Non-pigmented ciliary epithelial cell (primary cell): ENCODE data around the gene CABLES1.
A peak's percentile ranks its signal among the peaks of the same experiment; 100 is the strongest.

Experiments used
- DNase-seq: peaks from one replicate; pipeline ENCODE4 v3.0.0-alpha.2; 2010; ENCODE audit warnings: low read depth

Gene CABLES1

DNA sequence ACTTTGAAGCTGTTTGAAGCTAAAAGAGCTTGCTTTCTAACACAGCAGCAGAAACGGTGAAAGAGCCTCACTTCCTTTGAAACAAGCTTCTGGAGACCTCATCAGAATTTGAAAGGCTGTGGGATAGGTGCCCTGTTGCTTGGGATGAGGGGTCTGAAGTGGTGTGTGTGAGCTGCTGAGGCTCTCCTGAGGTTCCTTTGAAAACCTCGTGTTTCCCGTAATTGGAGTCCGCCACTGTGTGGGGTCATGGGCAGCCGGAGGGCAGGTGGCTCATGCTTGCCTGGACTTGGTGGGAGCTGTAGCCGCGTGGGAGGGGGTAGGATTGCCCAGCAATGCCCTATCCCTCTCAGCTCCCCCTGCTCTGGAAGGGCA, 34.4 kb downstream of the CABLES1 start:
- DNase-seq: no peak

GRCh38 chr18:23170137-23170536, 34.9 kb downstream of the CABLES1 start:
- no peak for DNase-seq

GRCh38 chr18:23171581-23172156, 36.4 kb downstream of the CABLES1 start:
- DNase-seq: no peak

DNA sequence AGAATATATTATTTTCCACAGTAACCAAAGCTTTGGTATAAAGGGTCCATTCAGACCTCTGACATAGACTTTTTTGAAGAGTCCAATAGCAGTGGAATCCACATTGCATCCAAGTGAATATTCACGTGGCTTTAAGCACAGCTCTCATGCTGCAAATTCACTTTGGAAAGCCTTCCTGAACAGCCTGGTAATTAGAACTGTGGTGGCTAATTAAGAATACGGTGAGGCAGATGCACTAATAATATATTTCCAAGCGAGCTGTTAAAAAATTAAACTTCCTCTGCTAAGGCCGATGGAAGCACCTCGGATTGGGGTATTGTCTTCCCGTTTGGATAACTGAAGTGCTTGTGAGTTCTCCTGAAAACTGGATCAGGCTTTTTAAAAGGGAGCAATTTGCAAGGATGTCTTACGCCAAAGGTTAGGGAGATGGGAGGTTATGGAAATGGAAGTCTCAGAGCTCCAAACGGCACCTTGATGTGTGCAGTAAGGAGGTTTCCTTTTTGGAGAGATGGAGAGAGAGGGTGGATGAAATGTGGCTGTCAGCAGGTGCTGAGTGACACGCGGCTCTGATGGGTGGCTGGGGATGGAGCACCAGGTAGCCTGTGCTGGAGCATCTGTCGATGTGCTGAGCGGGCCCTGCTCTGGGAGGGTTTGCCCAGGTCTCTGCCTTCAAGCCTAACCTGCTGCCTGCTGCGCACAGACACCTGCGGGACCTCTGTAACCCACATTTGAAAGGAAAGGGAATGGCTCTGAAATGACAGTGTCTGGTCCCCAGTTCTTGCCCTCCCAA, 37.5 kb downstream of the CABLES1 start:
- DNase-seq: no peak

DNA sequence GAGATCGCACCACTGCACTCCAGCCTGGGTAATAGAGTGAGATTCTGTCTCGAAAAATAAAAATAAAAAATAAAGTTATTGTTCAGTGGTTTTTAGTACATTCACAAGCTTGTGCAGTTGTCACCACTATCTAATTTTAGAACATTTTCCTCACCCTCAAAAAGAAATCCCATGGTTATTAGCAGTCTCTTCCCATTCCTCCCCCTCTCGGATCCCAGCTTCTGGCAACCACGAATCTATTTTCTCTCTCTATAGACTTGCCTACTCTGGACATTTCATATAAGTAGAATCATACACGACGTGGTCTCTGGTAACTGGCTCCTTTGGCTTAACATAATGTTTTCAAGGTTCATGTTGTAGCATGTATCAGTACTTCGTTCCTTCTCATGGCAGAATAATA, 38.6 kb downstream of the CABLES1 start:
- DNase-seq: no peak

DNA sequence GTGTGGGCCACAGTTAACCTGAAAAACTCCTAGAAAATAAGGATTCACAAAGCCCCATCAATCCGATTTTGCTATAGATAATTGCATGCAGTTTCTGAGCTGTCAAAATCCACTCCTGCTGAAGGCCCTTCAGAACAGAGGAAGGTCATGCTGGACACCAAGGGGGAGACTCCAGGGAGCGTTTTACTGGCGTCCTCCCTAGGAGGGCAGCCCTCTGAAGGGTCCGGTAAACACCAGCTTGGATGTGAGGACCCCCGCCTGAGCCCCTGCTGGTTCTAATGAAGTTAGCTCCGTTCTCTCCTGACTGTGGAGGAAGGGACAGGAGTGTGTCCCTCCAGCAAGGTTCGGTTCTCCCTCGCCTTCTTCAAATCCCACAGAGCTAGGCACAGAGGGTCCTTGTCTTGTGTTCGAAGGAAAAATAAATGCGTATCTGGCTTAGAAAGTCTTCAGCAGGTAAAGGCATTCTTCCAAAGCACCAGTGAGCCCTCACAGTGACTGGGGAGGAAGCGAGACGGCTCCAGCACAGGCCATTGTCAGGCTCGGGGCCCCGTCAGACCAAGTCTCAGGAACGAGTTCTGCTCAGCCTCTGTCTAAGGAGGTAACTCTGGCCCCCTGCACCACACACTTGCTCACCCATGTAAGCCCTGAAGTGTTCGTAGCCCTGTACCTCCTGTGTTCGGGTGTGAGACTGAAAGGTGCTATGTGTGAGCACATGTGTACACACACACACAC, 41.6 kb downstream of the CABLES1 start:
- DNase-seq: no peak

- DNase-seq: no peak
Measured at GRCh38 chr18:23177433-23178072, 42.3 kb downstream of the CABLES1 start.

GRCh38 chr18:23178201-23178600, 42.9 kb downstream of the CABLES1 start:
- no peak for DNase-seq

GRCh38 chr18:23178661-23179081, 43.4 kb downstream of the CABLES1 start:
- DNase-seq: no peak

DNA sequence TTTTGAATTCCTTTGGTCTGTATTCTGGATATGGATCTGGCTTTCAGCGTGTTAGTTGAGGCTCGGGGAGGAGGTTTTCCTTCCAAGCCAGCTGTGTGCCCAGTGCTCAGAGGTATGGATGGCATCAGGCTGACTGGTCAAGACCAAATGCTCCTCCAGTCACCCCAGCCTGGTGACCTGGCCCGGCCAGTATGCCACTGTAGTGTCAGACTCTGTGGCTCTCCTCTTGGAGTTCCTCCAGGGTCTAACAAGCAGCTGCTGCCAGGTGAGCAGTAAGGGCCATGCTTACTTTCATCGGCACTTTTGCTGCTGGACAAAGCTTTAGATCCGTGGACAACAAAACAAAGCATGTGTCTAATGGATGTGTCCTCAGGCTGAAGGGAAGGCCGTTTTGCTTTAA, 44.1 kb downstream of the CABLES1 start:
- no peak for DNase-seq

GRCh38 chr18:23181547-23181946, 46.3 kb downstream of the CABLES1 start:
- DNase-seq: no peak

- no peak for DNase-seq
Measured at GRCh38 chr18:23182606-23183005, 47.3 kb downstream of the CABLES1 start.

GRCh38 chr18:23183411-23184150, 48.3 kb downstream of the CABLES1 start:
- peak; percentile 58 for DNase-seq

- no peak for DNase-seq
Measured at GRCh38 chr18:23186781-23187180, 51.5 kb downstream of the CABLES1 start.

GRCh38 chr18:23188068-23188760, 52.9 kb downstream of the CABLES1 start:
- DNase-seq: no peak

DNA sequence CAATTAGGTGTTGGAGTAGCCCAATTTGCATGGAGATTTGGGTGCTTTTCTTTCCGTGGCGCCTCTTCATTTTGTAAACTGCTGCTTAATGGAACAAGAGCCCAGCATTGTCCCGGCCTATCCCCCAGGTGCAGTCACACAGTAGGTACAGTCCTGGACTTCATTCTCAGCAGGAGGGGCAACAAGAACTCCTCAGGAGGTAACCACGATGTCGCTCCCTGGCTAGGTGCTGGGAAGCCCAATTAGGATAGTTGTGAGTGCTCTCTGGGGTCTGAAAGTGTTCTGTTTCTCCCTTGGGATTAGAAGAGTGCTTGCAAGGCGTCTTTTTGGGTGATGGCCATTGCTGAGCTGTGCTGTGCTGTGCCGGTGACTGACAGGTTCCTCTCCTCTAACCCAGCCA, 53.8 kb downstream of the CABLES1 start:
- no peak for DNase-seq

- DNase-seq: no peak
Measured at GRCh38 chr18:23189768-23190661, 54.7 kb downstream of the CABLES1 start.

DNA sequence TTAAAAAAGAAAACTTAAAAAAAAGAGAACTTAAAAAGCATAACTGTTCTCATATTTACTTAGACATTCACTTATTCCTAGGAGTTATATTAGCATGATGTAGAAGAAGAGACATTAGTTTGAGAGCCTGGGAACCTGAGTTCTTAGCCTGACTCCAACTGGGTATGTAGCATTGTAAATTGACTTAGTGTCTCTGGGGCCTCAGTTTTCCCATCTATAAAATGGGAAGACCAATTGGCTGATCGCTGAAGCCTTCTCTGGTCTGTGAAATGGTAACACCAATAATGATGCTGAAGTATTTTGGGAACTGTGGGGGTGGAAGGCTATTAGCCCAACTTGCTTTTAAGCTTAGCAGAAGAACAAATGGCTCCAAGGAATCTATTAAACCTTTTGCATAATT, 55.9 kb downstream of the CABLES1 start:
- no peak for DNase-seq

GRCh38 chr18:23193742-23194141, 58.5 kb downstream of the CABLES1 start:
- DNase-seq: no peak
